Lung (tissue), 12 donors: Measurements from ENCODE around the gene UGT1A5. TPM values are rescaled to one million over a fixed set of nuclear protein-coding genes. Genes with fewer than 3 reads are reported as not detected.
A peak's percentile ranks its signal among the peaks of the same experiment; 100 is the strongest.

Source experiments
- ATAC-seq: fragments of 200-7000 bp; cut with Tn5 transposase; one replicate; pipeline ENCODE4 v1.9.1; 2020; ENCODE audit warnings: moderate number of reproducible peaks; ENCODE audit not compliant: insufficient read depth, low FRiP score
- DNase-seq, 3 donors: peaks; one replicate each; pipeline ENCODE4 v3.0.0-alpha.2; 2013 to 2017
- H3K27ac ChIP-seq, 2 donors: one replicate each; pipeline ENCODE4 v1.5.1; 2013; ENCODE audit warnings: mild to moderate bottlenecking in 2 of 2, moderate library complexity in 2 of 2, control low read depth in 1 of 2, inconsistent platforms in 1 of 2, low read depth in 1 of 2, low read length in 1 of 2
- H3K27me3 ChIP-seq, 3 donors: one replicate each; pipeline ENCODE4 v1.5.1; 2013; ENCODE audit warnings: low read length in 2 of 3; ENCODE audit not compliant: control insufficient read depth in 3 of 3, insufficient read depth in 3 of 3
- H3K36me3 ChIP-seq, 4 donors: one replicate each; pipeline ENCODE4 v1.5.1; 2013; ENCODE audit warnings: low read length in 4 of 4, mild to moderate bottlenecking in 1 of 4, moderate library complexity in 1 of 4; ENCODE audit not compliant: control insufficient read depth in 4 of 4, insufficient read depth in 4 of 4
- H3K4me1 ChIP-seq, 5 donors: one replicate each; pipeline ENCODE4 v1.5.1; 2013; ENCODE audit warnings: low read length in 5 of 5, mild to moderate bottlenecking in 2 of 5, moderate library complexity in 1 of 5; ENCODE audit not compliant: control insufficient read depth in 5 of 5, insufficient read depth in 5 of 5
- H3K4me3 ChIP-seq: one replicate; pipeline ENCODE4 v1.5.1; 2013; ENCODE audit warnings: mild to moderate bottlenecking, control low read depth, moderate library complexity
- H3K9ac ChIP-seq, 2 donors: one replicate each; pipeline ENCODE4 v1.5.1; 2013; ENCODE audit warnings: low read length in 2 of 2, control low read depth in 1 of 2; ENCODE audit not compliant: insufficient read depth in 1 of 2
- H3K9me3 ChIP-seq, 4 donors: one replicate each; pipeline ENCODE4 v1.5.1; 2013; ENCODE audit warnings: low read length in 3 of 4, mild to moderate bottlenecking in 1 of 4, moderate library complexity in 1 of 4; ENCODE audit not compliant: control insufficient read depth in 4 of 4, insufficient read depth in 3 of 4
- WGBS, 2 donors: extraction: QIAGEN DNeasy Blood & Tissue Kit; methylation state at CpG; one replicate each; pipeline ENCODE4 v1.1.7; 2013; 5-methylcytosine and 5-hydroxymethylcytosine counted together
- polyA plus RNA-seq, 2 donors: library from polyadenylated mRNA; stranded (reverse); fragments of 200-250 nt; gene quantifications; one replicate each; pipeline ENCODE4 v1.2.1, GENCODE V29; 2013
- total RNA-seq, 2 donors: library from RNA; depleted of rRNA in 1 of 2; stranded (reverse); fragments of >200 nt in 1 of 2; gene quantifications; one replicate each; pipeline ENCODE4 v1.2.1, GENCODE V29; 2014 to 2021
- TF ChIP-seq, protein P1 (sequence below): IDR thresholded peaks from 2 replicates; pipeline ENCODE4 v1.5.1; 2012; ENCODE audit warnings: mild to moderate bottlenecking; ENCODE audit errors: control extremely low read depth, extremely low read depth
- donor health status: control.
- donor health status: control.
- donor health status: Bipolar disorder and iron deficiency.
- donor health status: healthy.
- donor health status: DM: yes; HTN: yes; CAD: no.

The UGT1A5 gene
- total and polyA plus RNA-seq, 4 donors = 0.34 TPM; not detected in 3

DNA sequence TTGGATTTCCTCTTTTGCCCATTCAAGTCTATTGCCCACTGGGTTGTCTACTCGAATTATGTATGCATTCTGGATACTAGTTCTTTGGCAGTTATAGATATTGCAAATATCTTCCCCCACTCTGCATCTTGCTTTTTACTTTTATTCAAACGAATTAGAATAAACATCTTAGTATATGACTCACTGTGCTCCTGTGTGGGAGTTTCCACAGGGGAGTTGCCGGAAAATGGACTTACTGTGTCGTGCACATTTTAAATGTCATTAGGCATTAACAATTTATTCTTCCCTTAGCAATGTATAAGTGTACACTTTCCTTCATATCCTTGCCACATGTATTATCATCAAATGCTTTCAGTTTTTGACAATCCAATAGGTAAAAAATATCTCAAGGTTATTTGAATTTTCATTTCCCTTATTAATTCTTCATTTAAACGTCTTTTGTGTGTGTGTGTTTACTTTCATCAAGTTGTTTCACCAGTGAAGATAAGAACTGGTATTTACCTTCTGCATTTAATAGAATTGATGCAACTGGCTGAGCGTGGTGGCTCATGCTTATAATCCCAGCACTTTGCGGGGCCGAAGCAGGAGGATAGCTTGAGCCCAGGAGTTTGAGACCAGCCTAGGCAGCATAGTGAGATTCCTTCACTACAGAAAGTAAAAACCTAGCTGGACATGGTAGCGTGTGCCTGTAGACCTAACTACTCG lies 4.6 kb upstream of the UGT1A5 start:
- no peaks in the 10 kb centered on the region for H3K4me1 ChIP-seq
- ATAC-seq (no peak), DNase-seq (no peak)
- TF ChIP-seq, protein P1, sequence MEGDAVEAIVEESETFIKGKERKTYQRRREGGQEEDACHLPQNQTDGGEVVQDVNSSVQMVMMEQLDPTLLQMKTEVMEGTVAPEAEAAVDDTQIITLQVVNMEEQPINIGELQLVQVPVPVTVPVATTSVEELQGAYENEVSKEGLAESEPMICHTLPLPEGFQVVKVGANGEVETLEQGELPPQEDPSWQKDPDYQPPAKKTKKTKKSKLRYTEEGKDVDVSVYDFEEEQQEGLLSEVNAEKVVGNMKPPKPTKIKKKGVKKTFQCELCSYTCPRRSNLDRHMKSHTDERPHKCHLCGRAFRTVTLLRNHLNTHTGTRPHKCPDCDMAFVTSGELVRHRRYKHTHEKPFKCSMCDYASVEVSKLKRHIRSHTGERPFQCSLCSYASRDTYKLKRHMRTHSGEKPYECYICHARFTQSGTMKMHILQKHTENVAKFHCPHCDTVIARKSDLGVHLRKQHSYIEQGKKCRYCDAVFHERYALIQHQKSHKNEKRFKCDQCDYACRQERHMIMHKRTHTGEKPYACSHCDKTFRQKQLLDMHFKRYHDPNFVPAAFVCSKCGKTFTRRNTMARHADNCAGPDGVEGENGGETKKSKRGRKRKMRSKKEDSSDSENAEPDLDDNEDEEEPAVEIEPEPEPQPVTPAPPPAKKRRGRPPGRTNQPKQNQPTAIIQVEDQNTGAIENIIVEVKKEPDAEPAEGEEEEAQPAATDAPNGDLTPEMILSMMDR = no peak
- H3K9me3 ChIP-seq = no peaks in the 10 kb centered on the region
- H3K4me3 ChIP-seq = no peak overlapping the region
- H3K36me3 ChIP-seq = no peaks in the 10 kb centered on the region
- WGBS, 2 donors = 73 to 86% methylated on average over 10 of the region's 10 CpGs
- no peak overlapping the region for H3K27ac ChIP-seq
- no peak overlapping the region for H3K9ac ChIP-seq
- H3K27me3 ChIP-seq = no peaks in the 10 kb centered on the region

DNA sequence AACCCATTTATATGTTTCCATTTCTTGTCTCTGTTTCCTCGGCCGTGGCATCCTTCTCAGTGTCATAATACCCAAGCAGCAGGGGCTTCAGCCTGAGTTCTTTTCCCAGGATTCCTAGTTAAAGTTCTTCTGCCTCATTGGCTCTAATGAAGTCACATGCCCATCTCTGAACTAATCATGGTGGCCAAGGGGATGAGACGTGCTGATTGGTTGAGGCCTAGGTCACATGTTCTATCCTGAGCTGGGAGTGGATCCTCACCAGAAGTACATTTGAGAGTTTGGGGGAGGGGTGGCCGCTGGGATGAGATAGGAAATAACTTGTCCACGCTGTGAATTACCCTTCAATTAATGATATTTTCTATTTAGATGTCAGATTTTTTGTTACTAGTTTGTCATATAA lies 3.8 kb upstream of the UGT1A5 start:
- WGBS, 2 donors = 80 to 89% methylated on average over 5 of the region's 5 CpGs
- no peak for ATAC-seq
- Histone ChIP-seq H3K36me3 (no peaks in the 10 kb centered on the region), H3K4me3 (no peak overlapping the region), H3K27me3 (no peaks in the 10 kb centered on the region), H3K4me1 (no peaks in the 10 kb centered on the region), H3K9me3 (no peaks in the 10 kb centered on the region), H3K27ac (no peak overlapping the region), H3K9ac (no peak overlapping the region)
- DNase-seq = no peak
- TF ChIP-seq, protein P1 = no peak

DNA sequence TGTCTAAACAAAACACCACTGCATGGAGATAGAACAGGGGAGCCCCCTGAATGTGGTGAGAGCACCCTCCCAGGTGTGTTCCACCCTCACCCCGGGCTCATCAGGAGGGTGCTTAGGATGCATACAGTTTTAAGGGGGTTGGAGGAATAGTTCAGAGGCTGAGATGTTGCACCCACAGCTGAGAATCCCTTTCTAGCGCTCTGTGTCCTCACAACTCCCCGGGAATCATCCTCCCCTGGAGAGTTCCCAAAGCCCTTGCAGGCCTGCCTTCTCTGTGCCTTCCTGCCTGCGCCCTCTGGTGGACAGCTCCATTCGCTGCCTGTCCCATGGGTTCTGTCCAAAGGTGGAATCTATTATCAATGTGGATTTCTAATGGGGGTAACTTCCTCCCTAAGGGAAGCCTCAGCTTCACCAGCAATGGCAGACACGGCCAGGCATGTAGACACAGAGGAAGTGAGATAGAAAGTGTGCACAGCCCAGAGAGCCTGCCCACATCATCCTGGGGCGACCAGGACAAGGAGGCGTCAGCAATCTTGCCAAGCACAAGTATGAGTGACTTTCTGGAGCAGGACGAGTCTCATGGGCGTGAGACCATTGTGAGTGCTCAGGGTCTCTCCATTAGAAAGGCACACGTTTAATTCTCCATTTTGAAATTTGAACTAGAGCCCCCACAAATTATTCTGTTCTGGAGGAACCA lies 1.2 kb upstream of the UGT1A5 start:
- ATAC-seq = peak; percentile 72
- TF ChIP-seq, protein P1 = peak; percentile 55
- H3K4me3 ChIP-seq = no peak overlapping the region

More for the DNA sequence above, 1.2 kb upstream of the UGT1A5 start:
- peak; percentile 78 to 84 (median 83) for DNase-seq
- Histone ChIP-seq H3K27ac (no peak overlapping the region), H3K4me1 (no peaks in the 10 kb centered on the region), H3K9me3 (no peaks in the 10 kb centered on the region), H3K36me3 (no peaks in the 10 kb centered on the region), H3K9ac (no peak overlapping the region), H3K27me3 (no peaks in the 10 kb centered on the region)
- WGBS, 2 donors = 38 to 42% methylated on average over 11 of the region's 11 CpGs
